HG03469 (cell line): ENCODE measurements around the gene CCDC57.
"Not testable (repeated sequence)": the region's sequence is repeated elsewhere in the genome, so short reads cannot be mapped to it uniquely, and the experiment has no call there.

Experiments used
- ATAC-seq: cut with Tn5 transposase; IDR thresholded peaks from one replicate; pipeline ENCODE4 v1.9.1; 2021; ENCODE audit warnings: mild to moderate bottlenecking, moderate library complexity, moderate number of reproducible peaks; ENCODE audit not compliant: unreplicated experiment

The CCDC57 gene

DNA sequence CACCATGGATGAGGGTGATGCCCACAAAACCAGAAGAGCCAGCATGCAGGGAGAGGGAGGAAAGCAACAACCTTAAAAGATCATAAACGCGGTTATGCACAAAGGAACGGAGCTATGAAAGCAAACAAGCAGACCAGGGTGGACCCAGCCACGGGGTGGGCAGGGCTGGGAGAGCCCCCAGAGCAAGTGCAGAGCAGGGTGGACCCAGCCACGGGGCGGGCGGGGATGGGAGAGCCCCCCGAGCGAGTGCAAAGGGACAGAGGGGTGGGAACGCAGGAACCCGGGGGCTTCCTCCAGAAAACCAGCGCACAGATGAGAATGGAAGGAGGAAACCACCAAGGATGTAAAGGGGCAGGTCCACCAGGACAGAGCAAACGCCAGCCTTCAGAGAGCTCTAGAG lies 33.2 kb downstream of the CCDC57 start:
- ATAC-seq = no peak

DNA sequence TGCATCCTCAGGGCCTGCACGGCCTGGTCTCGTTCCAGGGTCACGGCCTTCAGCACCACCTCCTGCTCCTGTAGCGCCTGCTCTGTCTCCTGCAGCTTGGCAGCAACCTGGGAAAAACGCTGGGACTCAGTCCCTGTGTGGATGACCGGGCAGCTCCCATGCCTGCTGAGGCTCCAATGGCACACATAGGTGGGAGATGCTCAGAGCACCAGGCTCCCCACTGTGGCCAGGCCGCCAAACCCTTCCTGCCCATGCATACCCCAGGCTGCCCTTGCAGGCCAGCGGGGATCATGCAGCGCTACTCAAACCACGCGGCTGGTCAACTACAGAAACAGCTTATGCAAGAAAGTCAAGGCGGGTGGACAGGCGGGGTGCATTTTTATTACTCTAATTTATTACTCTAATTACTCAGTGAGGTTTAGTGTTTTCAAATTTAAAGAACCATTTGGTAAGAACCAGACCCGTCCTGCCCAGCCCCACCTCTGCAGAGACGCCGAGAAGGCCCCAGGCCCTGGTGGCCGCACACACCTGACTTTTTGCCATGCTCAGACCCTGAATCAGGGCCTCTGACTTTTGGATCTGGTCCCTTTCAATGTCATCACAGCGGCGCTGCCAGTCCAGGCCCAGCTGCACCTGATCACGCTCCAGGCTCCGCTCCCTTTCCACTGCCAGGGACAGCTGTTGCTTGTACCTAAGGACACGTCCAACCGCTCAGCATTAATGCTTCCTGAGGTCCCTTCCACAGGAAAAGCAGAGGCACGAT lies 34.0 kb downstream of the CCDC57 start:
- ATAC-seq = no peak

- no peak for ATAC-seq
Observed at GRCh38 chr17:82177761-82178498, 34.7 kb downstream of the CCDC57 start.

- no peak for ATAC-seq
Observed at GRCh38 chr17:82177276-82177675, 35.4 kb downstream of the CCDC57 start.

DNA sequence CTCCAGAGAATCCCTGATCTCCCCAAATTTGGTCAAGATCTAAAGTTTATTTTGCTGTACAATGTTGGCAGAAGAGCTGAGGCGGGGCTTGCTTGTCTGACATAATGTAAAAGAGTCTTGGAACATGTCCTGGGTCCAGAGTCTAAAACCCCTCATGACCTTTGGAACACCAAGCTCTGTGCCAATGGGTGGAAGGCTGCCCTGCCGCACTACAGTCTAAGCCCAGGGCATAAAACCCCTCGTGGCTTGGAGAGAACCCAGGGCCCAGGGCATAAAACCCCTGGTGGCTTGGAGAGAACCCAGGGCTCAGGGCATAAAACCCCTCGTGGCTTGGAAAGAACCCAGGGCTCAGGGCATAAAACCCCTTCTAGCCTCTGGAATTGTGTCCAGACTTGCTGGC lies 36.7 kb downstream of the CCDC57 start:
- ATAC-seq = no peak

- ATAC-seq = no peak
Observed at GRCh38 chr17:82175201-82175600, 37.4 kb downstream of the CCDC57 start.

GRCh38 chr17:82174042-82174857 lies 38.4 kb downstream of the CCDC57 start:
- not testable (repeated sequence) for ATAC-seq

- ATAC-seq = no peak
Observed at GRCh38 chr17:82173351-82174041, 39.1 kb downstream of the CCDC57 start.

GRCh38 chr17:82172486-82173160 lies 40.0 kb downstream of the CCDC57 start:
- ATAC-seq = no peak

DNA sequence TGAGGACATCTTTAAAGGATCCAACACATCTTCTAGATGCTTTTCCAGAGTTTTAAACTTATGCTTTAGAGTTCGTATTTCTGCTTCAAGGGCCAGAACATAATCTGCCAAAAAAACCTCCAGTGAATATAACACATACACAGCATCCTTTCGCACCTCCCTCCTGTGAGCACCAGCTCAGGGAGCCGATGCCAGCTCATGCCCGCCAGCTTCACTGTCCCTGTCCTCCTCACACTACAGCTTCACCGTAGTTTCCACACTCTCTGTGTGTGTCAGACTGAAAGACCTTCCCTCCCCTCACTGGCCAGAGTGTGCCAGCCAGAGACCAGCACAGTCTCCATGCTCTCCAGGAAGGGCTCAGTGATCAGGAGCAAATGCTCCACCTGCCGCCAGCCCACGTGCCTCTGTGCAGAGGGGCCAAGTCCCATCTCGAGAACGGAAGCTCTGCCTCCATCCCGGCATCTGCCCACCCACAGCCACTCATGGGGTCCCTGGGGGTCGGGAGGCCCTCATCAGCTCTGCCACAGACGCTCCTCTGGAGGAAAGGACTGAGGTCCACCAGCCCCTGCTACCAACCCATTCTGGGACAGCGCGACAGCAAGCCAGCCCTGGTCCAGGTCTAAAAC lies 40.8 kb downstream of the CCDC57 start:
- ATAC-seq = no peak

- no peak for ATAC-seq
Observed at GRCh38 chr17:82170412-82170961, 42.2 kb downstream of the CCDC57 start.

GRCh38 chr17:82168568-82168967 lies 44.1 kb downstream of the CCDC57 start:
- ATAC-seq = no peak

DNA sequence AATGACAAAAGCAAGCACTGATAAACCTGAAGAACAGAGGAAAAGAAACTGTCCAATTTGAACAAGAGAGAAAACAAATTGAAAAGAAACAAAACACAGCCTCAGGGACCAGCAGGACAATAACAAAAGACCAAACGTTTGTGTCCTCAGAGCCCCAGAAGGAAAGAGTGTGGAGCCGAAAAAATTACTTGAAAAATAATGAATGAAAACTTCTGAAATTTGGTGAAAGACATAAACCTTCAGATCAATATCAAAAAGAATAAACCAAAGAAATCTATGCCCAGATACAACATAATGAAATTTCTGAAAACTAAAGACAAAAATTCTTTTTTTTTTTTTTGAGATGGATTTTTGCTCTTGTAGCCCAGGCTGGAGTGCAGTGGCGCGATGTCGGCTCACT lies 45.6 kb downstream of the CCDC57 start:
- no peak for ATAC-seq

- no peak for ATAC-seq
Observed at GRCh38 chr17:82164853-82165252, 47.8 kb downstream of the CCDC57 start.

DNA sequence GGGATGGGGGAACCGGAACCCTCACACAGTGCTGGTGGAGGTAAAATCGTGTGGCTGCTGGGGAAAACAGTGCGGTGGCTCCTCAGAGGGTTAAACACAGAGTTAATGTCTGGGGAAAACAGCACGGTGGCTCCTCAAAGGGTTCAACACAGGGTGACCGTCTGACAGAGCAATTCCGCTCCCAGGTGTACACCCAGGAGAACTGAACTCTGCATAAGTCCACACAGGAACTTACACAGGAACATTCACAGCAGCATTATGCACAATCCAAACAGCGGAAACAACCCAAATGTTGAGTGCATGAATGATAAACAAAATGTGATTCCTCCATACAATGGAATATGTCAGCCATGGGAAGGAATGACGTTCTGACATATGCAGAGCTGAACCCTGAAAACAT lies 51.4 kb downstream of the CCDC57 start:
- no peak for ATAC-seq

- no peak for ATAC-seq
Observed at GRCh38 chr17:82160075-82160474, 52.6 kb downstream of the CCDC57 start.

GRCh38 chr17:82158825-82159224 lies 53.8 kb downstream of the CCDC57 start:
- no peak for ATAC-seq

GRCh38 chr17:82157046-82158035 lies 55.3 kb downstream of the CCDC57 start:
- no peak for ATAC-seq
